Esophagus (tissue), 2 donors: ENCODE measurements around the gene PTCH2. TPM values are rescaled to one million over a fixed set of nuclear protein-coding genes. Genes with fewer than 3 reads are reported as not detected.

Experiments used
- H3K27ac ChIP-seq, 2 donors: one replicate each; pipeline ENCODE4 v1.5.1; 2013; ENCODE audit warnings: low read depth in 2 of 2, mild to moderate bottlenecking in 2 of 2, inconsistent platforms in 1 of 2, low read length in 1 of 2, moderate library complexity in 1 of 2
- H3K27me3 ChIP-seq, 2 donors: one replicate each; pipeline ENCODE4 v1.6.1; 2013; ENCODE audit warnings: low read length in 2 of 2, control low read depth in 1 of 2, mild to moderate bottlenecking in 1 of 2; ENCODE audit not compliant: insufficient read depth in 2 of 2, control insufficient read depth in 1 of 2
- H3K36me3 ChIP-seq, 2 donors: one replicate each; pipeline ENCODE4 v1.6.1; 2013; ENCODE audit warnings: low read length in 1 of 2; ENCODE audit not compliant: control insufficient read depth in 2 of 2, insufficient read depth in 2 of 2
- H3K4me1 ChIP-seq, 2 donors: one replicate each; pipeline ENCODE4 v1.6.1; 2013; ENCODE audit warnings: low read length in 1 of 2; ENCODE audit not compliant: control insufficient read depth in 2 of 2, insufficient read depth in 2 of 2
- H3K4me3 ChIP-seq, 2 donors: one replicate each; pipeline ENCODE4 v1.5.1; 2013; ENCODE audit warnings: low read length in 2 of 2, mild to moderate bottlenecking in 2 of 2, low read depth in 1 of 2, moderate library complexity in 1 of 2
- H3K9me3 ChIP-seq, 2 donors: one replicate each; pipeline ENCODE4 v1.6.1; 2013; ENCODE audit warnings: mild to moderate bottlenecking in 2 of 2, low read depth in 1 of 2, low read length in 1 of 2, moderate library complexity in 1 of 2; ENCODE audit not compliant: control insufficient read depth in 2 of 2, insufficient read depth in 1 of 2
- WGBS, 2 donors: extraction: QIAGEN DNeasy Blood & Tissue Kit; methylation state at CpG; one replicate each; pipeline ENCODE4 v1.1.7; 2013; 5-methylcytosine and 5-hydroxymethylcytosine counted together
- polyA plus RNA-seq, 2 donors: library from polyadenylated mRNA; stranded (reverse); fragments of 200-250 nt; gene quantifications; one replicate each; pipeline ENCODE4 v1.2.3, GENCODE V29; 2013
- donor health status: healthy with polysubstance abuse.
- donor health status: Bipolar disorder and iron deficiency.

The PTCH2 gene, protein sequence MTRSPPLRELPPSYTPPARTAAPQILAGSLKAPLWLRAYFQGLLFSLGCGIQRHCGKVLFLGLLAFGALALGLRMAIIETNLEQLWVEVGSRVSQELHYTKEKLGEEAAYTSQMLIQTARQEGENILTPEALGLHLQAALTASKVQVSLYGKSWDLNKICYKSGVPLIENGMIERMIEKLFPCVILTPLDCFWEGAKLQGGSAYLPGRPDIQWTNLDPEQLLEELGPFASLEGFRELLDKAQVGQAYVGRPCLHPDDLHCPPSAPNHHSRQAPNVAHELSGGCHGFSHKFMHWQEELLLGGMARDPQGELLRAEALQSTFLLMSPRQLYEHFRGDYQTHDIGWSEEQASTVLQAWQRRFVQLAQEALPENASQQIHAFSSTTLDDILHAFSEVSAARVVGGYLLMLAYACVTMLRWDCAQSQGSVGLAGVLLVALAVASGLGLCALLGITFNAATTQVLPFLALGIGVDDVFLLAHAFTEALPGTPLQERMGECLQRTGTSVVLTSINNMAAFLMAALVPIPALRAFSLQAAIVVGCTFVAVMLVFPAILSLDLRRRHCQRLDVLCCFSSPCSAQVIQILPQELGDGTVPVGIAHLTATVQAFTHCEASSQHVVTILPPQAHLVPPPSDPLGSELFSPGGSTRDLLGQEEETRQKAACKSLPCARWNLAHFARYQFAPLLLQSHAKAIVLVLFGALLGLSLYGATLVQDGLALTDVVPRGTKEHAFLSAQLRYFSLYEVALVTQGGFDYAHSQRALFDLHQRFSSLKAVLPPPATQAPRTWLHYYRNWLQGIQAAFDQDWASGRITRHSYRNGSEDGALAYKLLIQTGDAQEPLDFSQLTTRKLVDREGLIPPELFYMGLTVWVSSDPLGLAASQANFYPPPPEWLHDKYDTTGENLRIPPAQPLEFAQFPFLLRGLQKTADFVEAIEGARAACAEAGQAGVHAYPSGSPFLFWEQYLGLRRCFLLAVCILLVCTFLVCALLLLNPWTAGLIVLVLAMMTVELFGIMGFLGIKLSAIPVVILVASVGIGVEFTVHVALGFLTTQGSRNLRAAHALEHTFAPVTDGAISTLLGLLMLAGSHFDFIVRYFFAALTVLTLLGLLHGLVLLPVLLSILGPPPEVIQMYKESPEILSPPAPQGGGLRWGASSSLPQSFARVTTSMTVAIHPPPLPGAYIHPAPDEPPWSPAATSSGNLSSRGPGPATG
- polyA plus RNA-seq: under 1 TPM; 0.34 to 0.71 TPM

DNA sequence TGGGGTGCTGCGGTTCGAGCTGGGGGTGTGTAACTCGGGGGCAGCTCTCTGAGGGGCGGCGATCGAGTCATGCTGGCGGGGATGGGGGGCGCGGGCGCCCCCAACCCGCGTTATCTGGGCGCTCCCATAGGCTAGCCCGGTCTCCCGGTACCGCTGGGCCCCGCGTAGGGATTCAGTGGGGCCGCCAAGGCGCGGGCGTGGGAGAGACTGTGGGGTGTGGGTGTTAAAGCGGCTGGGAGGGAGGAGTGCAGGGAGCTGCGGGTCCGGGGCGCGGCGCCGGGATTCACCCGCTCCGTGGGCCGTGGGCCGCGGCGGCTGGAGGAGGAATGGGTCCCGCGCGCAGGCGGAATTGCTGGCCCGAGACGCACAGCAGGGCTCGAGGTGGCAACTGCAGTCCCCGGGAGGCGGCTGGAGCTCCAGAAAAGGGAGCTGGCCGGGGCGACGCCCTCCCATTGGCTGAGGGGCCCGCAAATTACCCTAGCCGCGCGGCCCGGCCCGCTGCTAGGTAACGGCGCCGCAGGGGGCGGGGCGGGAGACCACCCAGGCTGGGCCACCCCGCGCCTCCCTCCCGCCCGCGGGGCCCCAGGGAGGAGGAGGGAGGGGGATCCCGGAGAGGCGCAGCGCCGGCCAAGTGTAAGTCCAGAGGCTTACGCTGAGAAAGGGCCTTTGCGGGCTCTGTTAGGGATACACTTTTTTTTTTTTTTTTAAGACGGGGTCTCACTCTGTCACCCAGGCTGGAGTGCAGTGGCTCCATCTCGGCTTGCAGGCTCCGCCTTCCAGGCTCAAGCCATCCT is at the start of gene PTCH2:
PTCH2 (minus strand) TSS at position 392 of the 794 bp plus-strand sequence; CDS start at position 71, 321 bp downstream.
- no peaks in the 10 kb centered on the region for H3K36me3 ChIP-seq
- peak within 1 kb of the TSS; percentile 44 to 51 for H3K4me3 ChIP-seq
- no peak within 1 kb of the TSS for H3K27ac ChIP-seq
- peaks cover 0 to 3% of the 10 kb centered on the region in 2 donors for H3K4me1 ChIP-seq
- H3K27me3 ChIP-seq: no peaks in the 10 kb centered on the region
- H3K9me3 ChIP-seq: no peaks in the 10 kb centered on the region
- WGBS, 2 donors: 1 to 2% methylated on average over 65 to 72 of the region's 72 CpGs

DNA sequence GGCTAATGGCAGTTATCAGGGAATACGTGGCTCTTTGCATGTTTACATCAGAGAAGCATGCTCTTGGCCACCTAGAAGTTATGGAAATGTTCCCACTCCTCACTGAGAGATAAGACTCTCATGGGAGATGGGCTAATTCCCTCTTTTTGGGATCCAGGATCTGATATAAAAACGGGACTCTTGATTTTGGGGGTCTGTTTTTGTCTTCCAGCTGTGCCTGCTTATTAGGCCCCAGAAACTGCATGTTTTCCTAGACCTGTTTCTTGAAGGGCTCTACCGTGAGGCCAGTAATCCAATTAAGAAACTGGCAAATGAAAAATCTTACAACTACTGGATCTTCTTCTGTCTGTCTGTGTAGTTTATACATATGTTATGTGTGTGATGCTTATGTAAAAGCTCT is 47.0 kb upstream of the PTCH2 start:
- Histone ChIP-seq H3K9me3 (no peaks in the 10 kb centered on the region), H3K4me1 (no peaks in the 10 kb centered on the region), H3K27ac (no peak overlapping the region), H3K4me3 (no peak overlapping the region), H3K27me3 (no peaks in the 10 kb centered on the region), H3K36me3 (peaks cover 0 to 7% of the 10 kb centered on the region in 2 donors)
- WGBS, 2 donors: 91 to 94% methylated on average over 3 of the region's 3 CpGs

DNA sequence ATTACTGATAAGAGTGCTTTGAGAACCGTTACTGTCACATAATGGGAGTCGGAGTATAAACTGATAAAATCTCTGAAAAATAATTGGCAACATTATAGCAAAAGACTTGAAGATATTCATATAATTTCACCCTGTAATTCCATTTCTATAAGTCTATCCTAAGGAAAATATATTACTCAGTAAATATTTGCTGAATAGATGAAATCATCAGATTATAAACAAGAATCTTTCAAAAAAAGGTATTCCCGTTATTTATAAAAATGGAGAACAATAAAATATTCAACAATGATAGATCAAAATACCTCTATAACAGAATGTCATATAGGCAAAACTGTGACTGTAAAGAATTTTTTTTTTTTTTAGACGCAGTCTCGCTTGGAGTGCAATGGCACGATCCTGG is 42.4 kb upstream of the PTCH2 start:
- 87 to 95% methylated on average over 6 of the region's 6 CpGs for WGBS, 2 donors

DNA sequence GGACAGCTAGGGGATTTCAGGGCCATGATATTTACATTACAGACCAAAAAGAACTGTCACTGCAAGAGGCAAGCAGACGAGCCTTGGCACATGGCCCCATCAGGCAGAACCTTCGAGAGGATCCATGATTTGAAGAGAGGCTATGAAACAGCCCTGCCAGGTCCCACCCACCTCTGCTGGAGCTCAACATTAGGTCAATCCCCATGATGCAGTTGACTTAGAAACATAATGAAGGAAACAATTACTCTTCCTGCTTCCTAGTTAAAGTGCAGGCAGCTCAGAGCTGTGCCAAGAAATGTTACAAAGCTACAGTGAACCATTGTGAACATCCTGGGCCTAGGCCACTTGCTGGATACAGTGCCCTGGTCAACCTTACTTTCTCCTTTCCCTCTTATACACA is 41.7 kb upstream of the PTCH2 start:
- H3K9me3 ChIP-seq: no peaks in the 10 kb centered on the region
- H3K4me3 ChIP-seq: no peak overlapping the region
- H3K36me3 ChIP-seq: no peaks in the 10 kb centered on the region
- peak overlapping the region; percentile 57 to 66 for H3K27ac ChIP-seq
- WGBS, 2 donors: 21 to 41% methylated on average over 2 of the region's 2 CpGs
- peaks cover 2 to 3% of the 10 kb centered on the region in 2 donors for H3K4me1 ChIP-seq
- H3K27me3 ChIP-seq: no peaks in the 10 kb centered on the region

More for the DNA sequence above, 42.4 kb upstream of the PTCH2 start:
- Histone ChIP-seq H3K27me3 (no peaks in the 10 kb centered on the region), H3K9me3 (no peaks in the 10 kb centered on the region), H3K4me1 (peaks cover 2 to 3% of the 10 kb centered on the region in 2 donors), H3K4me3 (no peak overlapping the region), H3K36me3 (no peaks in the 10 kb centered on the region), H3K27ac (no peak overlapping the region)

DNA sequence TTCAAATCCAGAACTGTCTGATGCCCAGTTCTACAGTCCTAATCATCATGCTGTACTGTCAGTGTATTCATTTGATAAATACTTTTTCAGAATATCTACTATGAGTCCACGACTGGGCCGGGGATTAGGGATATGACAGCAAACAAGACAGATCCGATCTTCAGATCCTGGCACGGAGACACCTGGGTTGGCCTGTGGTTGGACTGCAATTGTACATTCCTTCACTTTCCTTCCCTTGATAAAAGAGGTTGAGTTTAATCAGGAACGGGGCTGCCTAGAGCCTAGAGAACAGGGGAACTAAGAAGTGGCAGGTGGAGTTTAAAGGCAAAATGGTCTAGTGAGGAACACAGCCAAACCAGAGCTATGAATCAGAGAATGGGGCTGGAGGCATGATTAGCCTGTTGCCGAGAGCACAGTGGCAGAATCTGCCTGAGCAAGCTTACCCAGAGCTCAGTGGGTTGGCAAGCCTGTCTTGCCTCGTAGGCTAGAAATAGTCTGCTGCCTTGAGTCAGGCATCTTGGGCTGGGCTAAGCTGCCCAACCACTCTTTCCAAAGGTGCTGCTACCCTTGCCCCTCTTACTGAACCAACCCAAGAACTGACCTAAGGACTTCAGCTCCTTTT is 38.1 kb upstream of the PTCH2 start:
- WGBS, 2 donors: 50 to 68% methylated on average over 7 of the region's 7 CpGs
- H3K36me3 ChIP-seq: peaks cover 3 to 7% of the 10 kb centered on the region in 2 donors
- H3K27me3 ChIP-seq: no peaks in the 10 kb centered on the region
- H3K4me3 ChIP-seq: no peak overlapping the region
- peaks cover 2 to 3% of the 10 kb centered on the region in 2 donors for H3K4me1 ChIP-seq
- peak overlapping the region; percentile 85 to 91 for H3K27ac ChIP-seq
- H3K9me3 ChIP-seq: no peaks in the 10 kb centered on the region

DNA sequence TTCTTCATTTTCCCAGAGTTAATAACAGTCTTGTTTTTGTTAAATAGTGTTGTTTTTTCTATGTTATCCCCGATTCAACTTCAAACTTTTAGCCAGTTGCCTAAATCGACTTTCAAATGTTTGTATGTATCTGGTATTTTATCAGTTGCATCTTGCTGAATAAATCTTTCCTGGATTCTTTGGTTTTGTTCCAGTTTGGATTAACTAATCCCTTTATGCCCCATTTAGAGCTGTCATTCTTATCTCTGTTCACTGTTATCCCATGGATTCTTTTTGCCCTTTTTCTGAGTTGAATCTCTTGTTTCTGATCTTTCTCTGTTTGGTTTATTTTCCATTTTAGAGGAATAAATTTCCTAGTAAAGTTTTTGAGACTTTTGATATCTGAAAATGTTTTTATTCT is 31.1 kb upstream of the PTCH2 start:
- 75 to 76% methylated on average over 2 of the region's 2 CpGs for WGBS, 2 donors
- Histone ChIP-seq H3K27me3 (no peaks in the 10 kb centered on the region), H3K27ac (no peak overlapping the region), H3K4me3 (no peak overlapping the region), H3K9me3 (no peaks in the 10 kb centered on the region), H3K36me3 (peaks cover 3 to 4% of the 10 kb centered on the region in 2 donors), H3K4me1 (no peaks in the 10 kb centered on the region)

DNA sequence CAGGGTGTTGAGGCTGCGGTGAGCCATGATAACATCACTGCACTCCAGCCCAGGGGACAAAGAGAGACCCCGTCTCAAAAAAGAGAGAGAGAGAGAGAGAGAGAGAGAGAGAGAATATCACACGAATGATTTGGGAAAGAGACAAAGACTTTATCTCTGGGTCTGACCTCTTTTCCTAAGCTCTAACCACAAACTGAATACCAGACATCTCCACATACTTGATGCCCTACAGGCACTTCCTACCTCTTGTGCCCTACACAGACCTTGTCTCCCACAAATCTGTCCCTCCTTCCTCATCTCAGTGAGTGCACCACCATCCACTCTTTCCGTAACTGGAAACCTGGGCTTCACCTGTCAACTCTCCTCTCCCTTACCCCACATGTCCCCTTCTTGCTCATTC is 27.0 kb upstream of the PTCH2 start:
- no peak overlapping the region for H3K27ac ChIP-seq
- no peaks in the 10 kb centered on the region for H3K27me3 ChIP-seq
- H3K36me3 ChIP-seq: no peaks in the 10 kb centered on the region
- no peaks in the 10 kb centered on the region for H3K9me3 ChIP-seq
- no peaks in the 10 kb centered on the region for H3K4me1 ChIP-seq
- H3K4me3 ChIP-seq: no peak overlapping the region
- 92 to 94% methylated on average over 4 of the region's 4 CpGs for WGBS, 2 donors

DNA sequence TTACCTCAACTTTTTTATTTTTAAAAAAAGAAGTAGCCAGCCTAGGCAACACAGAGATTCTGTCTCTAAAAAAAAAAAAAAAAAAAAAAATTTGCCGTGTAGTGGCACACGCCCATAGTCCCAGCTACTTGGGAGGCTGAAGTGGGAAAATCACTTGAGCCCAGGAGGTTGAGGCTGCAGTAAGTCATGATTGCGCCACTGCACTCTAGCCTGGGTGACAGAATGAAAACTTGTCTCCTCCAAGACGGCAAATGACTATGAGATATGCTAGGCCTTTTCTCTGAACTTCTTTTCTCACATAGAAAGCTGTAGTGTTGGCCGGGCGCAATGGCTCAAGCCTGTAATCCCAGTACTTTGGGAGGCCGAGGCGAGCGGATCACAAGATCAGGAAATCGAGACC is 24.7 kb upstream of the PTCH2 start:
- no peak overlapping the region for H3K4me3 ChIP-seq
- H3K36me3 ChIP-seq: no peaks in the 10 kb centered on the region
- H3K27ac ChIP-seq: no peak overlapping the region
- 97% methylated on average over 10 of the region's 10 CpGs for WGBS, 2 donors
- no peaks in the 10 kb centered on the region for H3K9me3 ChIP-seq
- no peaks in the 10 kb centered on the region for H3K27me3 ChIP-seq
- H3K4me1 ChIP-seq: no peaks in the 10 kb centered on the region
